ENCODE results near the gene VPS41.
"Not testable (repeated sequence)": the region's sequence is repeated elsewhere in the genome, so short reads cannot be mapped to it uniquely, and the experiment has no call there.

Gene VPS41

DNA sequence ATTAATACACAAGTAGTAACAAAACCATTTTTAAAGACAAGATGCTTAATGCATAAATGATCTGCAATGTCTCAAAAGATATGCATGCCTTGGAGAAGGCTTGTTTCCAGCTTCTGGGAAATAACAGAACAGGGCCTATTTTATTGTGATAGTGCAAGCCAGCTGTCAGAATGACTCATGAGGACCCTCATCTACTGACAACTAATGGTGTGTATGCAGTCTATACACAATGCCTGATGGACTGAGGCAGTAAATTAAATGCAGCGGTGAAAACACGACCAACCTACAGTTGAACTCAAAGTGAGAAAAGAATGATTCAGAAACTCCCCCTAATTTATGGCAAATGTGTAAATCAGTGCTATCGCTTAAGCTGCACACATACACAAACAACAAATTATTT, 46.3 kb downstream of the VPS41 start:
- no peak for DNase-seq
- H3K27me3 Mint-ChIP-seq (ENCODE audit: low read depth, poor library complexity), result no peaks in the 10 kb centered on the region
- H3K4me1 Mint-ChIP-seq, result peaks cover 16% of the 10 kb centered on the region
- H3K36me3 Mint-ChIP-seq (ENCODE audit: low read depth), result peaks cover 14% of the 10 kb centered on the region
- H3K9me3 Mint-ChIP-seq, result no peaks in the 10 kb centered on the region
- no peak overlapping the region for H3K4me3 Mint-ChIP-seq
- H3K27ac Mint-ChIP-seq, result no peak overlapping the region
- TF ChIP-seq, protein P1, sequence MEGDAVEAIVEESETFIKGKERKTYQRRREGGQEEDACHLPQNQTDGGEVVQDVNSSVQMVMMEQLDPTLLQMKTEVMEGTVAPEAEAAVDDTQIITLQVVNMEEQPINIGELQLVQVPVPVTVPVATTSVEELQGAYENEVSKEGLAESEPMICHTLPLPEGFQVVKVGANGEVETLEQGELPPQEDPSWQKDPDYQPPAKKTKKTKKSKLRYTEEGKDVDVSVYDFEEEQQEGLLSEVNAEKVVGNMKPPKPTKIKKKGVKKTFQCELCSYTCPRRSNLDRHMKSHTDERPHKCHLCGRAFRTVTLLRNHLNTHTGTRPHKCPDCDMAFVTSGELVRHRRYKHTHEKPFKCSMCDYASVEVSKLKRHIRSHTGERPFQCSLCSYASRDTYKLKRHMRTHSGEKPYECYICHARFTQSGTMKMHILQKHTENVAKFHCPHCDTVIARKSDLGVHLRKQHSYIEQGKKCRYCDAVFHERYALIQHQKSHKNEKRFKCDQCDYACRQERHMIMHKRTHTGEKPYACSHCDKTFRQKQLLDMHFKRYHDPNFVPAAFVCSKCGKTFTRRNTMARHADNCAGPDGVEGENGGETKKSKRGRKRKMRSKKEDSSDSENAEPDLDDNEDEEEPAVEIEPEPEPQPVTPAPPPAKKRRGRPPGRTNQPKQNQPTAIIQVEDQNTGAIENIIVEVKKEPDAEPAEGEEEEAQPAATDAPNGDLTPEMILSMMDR (IDR thresholded peaks at IDR 0.05), result no peak

DNA sequence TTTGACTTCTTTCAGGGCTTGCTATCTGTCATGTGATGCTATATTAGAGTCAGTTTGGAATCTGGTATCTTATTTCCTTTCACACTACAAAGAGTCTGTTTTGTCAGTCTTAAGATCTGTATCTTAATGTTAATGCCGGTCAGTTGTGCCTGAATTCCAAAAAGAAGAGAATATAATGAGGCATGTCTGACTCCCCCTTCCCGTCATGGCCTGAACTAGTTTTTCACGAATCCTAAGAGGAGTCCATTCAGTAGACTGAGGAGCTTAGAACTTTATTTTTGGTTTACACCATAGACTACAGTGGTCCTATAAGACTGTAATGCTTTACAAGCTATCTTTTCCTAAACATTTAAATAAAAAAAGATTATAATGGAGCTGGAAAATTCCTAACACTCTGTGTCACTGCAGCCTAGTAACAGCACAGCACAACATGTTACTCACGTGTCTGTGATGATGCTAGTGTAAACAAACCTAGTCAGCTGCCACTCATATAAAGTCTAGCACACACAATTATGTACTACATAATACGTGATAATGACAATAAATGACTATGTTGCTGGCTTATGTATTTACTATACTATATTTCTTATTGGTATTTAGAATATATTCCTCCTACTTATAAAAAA, 50.6 kb downstream of the VPS41 start:
- TF ChIP-seq, protein P1 (IDR thresholded peaks at IDR 0.05), result no peak
- H3K36me3 Mint-ChIP-seq (ENCODE audit: low read depth), result peaks cover 27% of the 10 kb centered on the region
- peaks cover 1% of the 10 kb centered on the region for H3K9me3 Mint-ChIP-seq
- H3K4me3 Mint-ChIP-seq, result no peak overlapping the region
- H3K4me1 Mint-ChIP-seq, result peaks cover 10% of the 10 kb centered on the region
- no peak overlapping the region for H3K27ac Mint-ChIP-seq
- DNase-seq, result no peak
- H3K27me3 Mint-ChIP-seq (ENCODE audit: low read depth, poor library complexity), result no peaks in the 10 kb centered on the region

DNA sequence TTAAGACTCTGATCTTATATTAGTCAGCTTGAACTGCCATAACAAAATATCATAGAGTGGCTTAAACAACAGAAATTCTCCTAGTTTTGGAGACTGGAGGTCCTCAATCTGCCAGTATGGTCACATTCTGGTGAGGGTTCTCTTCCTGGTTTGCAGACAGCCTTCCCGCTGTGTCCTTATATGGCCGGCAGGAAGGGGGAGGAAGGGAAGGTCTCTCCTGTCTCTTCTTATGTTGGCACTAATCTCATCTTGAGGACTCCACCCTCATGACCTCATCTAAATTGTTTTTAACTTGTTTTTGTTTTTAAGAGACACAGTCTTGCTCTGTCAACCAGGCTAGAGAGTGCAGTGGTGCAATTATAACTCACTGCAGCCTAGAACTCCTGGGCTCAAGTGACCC, 53.1 kb downstream of the VPS41 start:
- no peak for DNase-seq
- H3K36me3 Mint-ChIP-seq (ENCODE audit: low read depth), result peaks cover 27% of the 10 kb centered on the region

DNA sequence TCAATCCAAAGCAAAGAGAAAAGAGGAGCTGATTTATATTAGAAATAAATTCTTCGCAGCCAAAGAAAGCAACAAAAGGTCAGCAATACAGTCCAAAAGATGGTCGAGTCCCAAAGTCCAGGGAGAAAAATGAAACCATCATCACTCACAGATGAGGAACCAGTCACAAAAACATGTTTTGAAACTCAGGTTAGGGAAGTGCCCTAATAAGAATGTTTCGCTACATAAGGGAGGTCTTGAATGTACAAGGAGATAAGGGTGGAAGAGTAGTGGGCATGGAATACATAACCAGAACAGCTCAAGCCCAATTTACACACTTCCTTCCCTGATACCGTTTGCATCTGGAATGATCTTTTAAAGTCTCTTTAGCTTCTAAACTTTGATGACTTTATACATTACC, 53.6 kb downstream of the VPS41 start:
- Mint-ChIP-seq H3K36me3 (ENCODE audit: low read depth) (peaks cover 24% of the 10 kb centered on the region), H3K4me3 (no peak overlapping the region), H3K27ac (no peak overlapping the region), H3K27me3 (ENCODE audit: low read depth, poor library complexity) (peaks cover 3% of the 10 kb centered on the region), H3K4me1 (peaks cover 6% of the 10 kb centered on the region), H3K9me3 (peaks cover 8% of the 10 kb centered on the region)
- TF ChIP-seq, protein P1 (IDR thresholded peaks at IDR 0.05), result no peak
- DNase-seq, result no peak

More for the DNA sequence above, 53.1 kb downstream of the VPS41 start:
- peaks cover 3% of the 10 kb centered on the region for H3K27me3 Mint-ChIP-seq (ENCODE audit: low read depth, poor library complexity)
- H3K4me1 Mint-ChIP-seq, result peaks cover 6% of the 10 kb centered on the region
- H3K4me3 Mint-ChIP-seq, result no peak overlapping the region
- TF ChIP-seq, protein P1 (IDR thresholded peaks at IDR 0.05), result no peak
- H3K27ac Mint-ChIP-seq, result no peak overlapping the region
- peaks cover 8% of the 10 kb centered on the region for H3K9me3 Mint-ChIP-seq

DNA sequence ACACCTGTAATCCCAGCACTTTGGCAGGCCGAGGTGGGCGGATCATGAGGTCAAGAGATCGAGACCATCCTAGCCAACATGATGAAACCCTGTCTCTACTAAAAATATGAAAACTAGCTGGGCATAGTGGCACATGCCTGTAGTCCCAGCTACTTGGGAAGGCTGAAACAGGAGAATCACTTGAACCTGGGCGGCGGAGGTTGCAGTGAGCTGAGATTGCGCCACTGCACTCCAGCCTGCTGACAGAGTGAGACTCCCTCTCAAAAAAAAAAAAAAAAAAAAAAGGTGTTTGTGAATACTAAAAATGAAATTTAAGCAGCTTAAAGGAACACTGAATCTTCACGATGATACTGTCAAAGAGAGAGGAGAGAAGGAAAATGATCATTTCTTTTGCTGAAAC, 54.0 kb downstream of the VPS41 start:
- Mint-ChIP-seq H3K36me3 (ENCODE audit: low read depth) (peaks cover 24% of the 10 kb centered on the region), H3K27ac (peak overlapping the region; percentile 2)
- not testable (repeated sequence) for H3K27me3 Mint-ChIP-seq (ENCODE audit: low read depth, poor library complexity); DNase-seq; H3K4me1 Mint-ChIP-seq; H3K9me3 Mint-ChIP-seq; H3K4me3 Mint-ChIP-seq

DNA sequence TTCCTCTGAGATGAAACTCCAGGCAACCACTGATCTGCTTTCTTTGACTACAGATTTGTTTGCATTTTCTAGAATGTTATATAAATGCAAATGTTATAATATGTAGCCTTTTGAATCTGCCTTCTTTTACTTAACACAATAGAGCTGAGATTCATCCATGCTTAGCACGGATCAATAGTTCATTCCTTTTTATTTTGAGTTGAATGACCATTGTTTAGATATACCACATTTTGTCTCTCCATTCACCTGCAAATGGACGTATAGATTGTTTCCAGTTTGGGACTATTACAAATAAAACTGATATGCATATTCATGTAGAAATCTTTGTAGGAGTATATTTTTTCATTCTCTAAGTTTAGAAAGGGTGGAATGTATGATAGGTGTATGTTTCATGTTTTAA, 57.7 kb downstream of the VPS41 start:
- Mint-ChIP-seq H3K36me3 (ENCODE audit: low read depth) (peaks cover 29% of the 10 kb centered on the region), H3K27ac (no peak overlapping the region), H3K9me3 (peaks cover 8% of the 10 kb centered on the region), H3K27me3 (ENCODE audit: low read depth, poor library complexity) (peaks cover 3% of the 10 kb centered on the region), H3K4me3 (no peak overlapping the region), H3K4me1 (peaks cover 6% of the 10 kb centered on the region)
- TF ChIP-seq, protein P1 (IDR thresholded peaks at IDR 0.05), result no peak
- no peak for DNase-seq

Data from nephron progenitor cell (in vitro differentiated cells).